ENCODE measurements around the gene RBM11. TPM values are rescaled to one million over a fixed set of nuclear protein-coding genes. Genes with fewer than 3 reads are reported as not detected.

Gene RBM11
- polyA plus RNA-seq, 1 of the 3 experiments (the other 2 are of a cell fraction) = not detected

DNA sequence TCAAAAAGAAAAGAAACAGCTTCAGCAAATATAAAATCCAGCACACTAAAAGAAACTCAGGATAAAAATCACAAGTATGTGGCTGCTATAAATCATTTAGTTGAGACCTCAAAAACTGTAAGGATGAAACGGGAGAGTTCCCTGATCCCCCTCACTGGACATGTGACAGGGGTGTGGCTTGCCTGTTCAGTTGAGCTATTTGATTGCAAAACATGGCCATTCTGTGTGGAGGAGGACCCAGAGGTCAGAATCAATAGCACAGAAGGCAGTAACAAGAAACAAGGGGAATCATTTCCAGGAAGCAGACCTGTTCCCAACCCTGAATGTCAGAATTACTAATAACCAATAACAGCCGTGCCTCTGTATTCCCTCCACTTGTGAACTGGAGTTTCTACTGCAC lies 27.9 kb downstream of the RBM11 start:
- POLR2A ChIA-PET = no interaction called here
- H3K4me3 ChIP-seq (ENCODE audit: low read depth in 2 of 2, low read length in 1 of 2) = no peak overlapping the region
- DNase-seq = no peak
- no peak overlapping the region for H3K27ac ChIP-seq (ENCODE audit: low read depth in 2 of 2, low read length in 1 of 2)
- no peaks in the 10 kb centered on the region for H3K79me2 ChIP-seq (ENCODE audit: insufficient read depth)
- no peak overlapping the region for H2AFZ ChIP-seq (ENCODE audit: low read depth)
- TF ChIP-seq GABPA (IDR thresholded peaks at IDR 0.05; ENCODE audit: low read depth) = no peak
- no peak for TF ChIP-seq POLR2AphosphoS5 (IDR thresholded peaks at IDR 0.05; ENCODE audit: low read depth, low read length)
- no peak for TF ChIP-seq TEAD4 (IDR thresholded peaks at IDR 0.05; ENCODE audit: borderline replicate concordance, insufficient read depth)
- no peak for TF ChIP-seq MXI1 (IDR thresholded peaks at IDR 0.05; ENCODE audit: low read depth, low read length)
- TF ChIP-seq, protein P1, sequence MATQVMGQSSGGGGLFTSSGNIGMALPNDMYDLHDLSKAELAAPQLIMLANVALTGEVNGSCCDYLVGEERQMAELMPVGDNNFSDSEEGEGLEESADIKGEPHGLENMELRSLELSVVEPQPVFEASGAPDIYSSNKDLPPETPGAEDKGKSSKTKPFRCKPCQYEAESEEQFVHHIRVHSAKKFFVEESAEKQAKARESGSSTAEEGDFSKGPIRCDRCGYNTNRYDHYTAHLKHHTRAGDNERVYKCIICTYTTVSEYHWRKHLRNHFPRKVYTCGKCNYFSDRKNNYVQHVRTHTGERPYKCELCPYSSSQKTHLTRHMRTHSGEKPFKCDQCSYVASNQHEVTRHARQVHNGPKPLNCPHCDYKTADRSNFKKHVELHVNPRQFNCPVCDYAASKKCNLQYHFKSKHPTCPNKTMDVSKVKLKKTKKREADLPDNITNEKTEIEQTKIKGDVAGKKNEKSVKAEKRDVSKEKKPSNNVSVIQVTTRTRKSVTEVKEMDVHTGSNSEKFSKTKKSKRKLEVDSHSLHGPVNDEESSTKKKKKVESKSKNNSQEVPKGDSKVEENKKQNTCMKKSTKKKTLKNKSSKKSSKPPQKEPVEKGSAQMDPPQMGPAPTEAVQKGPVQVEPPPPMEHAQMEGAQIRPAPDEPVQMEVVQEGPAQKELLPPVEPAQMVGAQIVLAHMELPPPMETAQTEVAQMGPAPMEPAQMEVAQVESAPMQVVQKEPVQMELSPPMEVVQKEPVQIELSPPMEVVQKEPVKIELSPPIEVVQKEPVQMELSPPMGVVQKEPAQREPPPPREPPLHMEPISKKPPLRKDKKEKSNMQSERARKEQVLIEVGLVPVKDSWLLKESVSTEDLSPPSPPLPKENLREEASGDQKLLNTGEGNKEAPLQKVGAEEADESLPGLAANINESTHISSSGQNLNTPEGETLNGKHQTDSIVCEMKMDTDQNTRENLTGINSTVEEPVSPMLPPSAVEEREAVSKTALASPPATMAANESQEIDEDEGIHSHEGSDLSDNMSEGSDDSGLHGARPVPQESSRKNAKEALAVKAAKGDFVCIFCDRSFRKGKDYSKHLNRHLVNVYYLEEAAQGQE (IDR thresholded peaks at IDR 0.05; ENCODE audit: low read depth, low read length) = no peak
- TF ChIP-seq TCF12 (IDR thresholded peaks at IDR 0.05) = no peak
- TF ChIP-seq, protein P2, sequence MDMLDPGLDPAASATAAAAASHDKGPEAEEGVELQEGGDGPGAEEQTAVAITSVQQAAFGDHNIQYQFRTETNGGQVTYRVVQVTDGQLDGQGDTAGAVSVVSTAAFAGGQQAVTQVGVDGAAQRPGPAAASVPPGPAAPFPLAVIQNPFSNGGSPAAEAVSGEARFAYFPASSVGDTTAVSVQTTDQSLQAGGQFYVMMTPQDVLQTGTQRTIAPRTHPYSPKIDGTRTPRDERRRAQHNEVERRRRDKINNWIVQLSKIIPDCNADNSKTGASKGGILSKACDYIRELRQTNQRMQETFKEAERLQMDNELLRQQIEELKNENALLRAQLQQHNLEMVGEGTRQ (IDR thresholded peaks at IDR 0.05; ENCODE audit: borderline replicate concordance, low read depth, low read length) = no peak
- TF ChIP-seq JUND (IDR thresholded peaks at IDR 0.05) = no peak
- TF ChIP-seq, protein P3, sequence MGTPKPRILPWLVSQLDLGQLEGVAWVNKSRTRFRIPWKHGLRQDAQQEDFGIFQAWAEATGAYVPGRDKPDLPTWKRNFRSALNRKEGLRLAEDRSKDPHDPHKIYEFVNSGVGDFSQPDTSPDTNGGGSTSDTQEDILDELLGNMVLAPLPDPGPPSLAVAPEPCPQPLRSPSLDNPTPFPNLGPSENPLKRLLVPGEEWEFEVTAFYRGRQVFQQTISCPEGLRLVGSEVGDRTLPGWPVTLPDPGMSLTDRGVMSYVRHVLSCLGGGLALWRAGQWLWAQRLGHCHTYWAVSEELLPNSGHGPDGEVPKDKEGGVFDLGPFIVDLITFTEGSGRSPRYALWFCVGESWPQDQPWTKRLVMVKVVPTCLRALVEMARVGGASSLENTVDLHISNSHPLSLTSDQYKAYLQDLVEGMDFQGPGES (IDR thresholded peaks at IDR 0.05; ENCODE audit: low read depth, low read length) = no peak
- TF ChIP-seq SIN3A (IDR thresholded peaks at IDR 0.05; ENCODE audit: borderline replicate concordance, low read depth, low read length) = no peak
- no peak for TF ChIP-seq ELF1 (IDR thresholded peaks at IDR 0.05)
- CTCF ChIA-PET = interaction anchor here (1.2 to 3.9 kb wide), 3 partner anchors 10 to 15 kb away, joined by 3 to 25 read pairs (median 4); no protein-coding TSS in a partner anchor
- H3K27me3 ChIP-seq (ENCODE audit: insufficient read depth) = no peaks in the 10 kb centered on the region
- no peaks in the 10 kb centered on the region for H3K9me3 ChIP-seq
- no peaks in the 10 kb centered on the region for H3F3A ChIP-seq (replicated peaks; ENCODE audit: insufficient read depth)
- no peaks in the 10 kb centered on the region for H3K36me3 ChIP-seq (replicated peaks in 1 of 2; ENCODE audit: control insufficient read depth in 1 of 2, insufficient read depth in 2 of 2, low read length in 1 of 2)
- WGBS (ENCODE audit: low lambda C conversion rate) = 0% methylated on average over 2 of the region's 2 CpGs
- no peak overlapping the region for H3K9ac ChIP-seq
- H4K20me1 ChIP-seq (ENCODE audit: insufficient read depth) = no peaks in the 10 kb centered on the region
- H3K4me1 ChIP-seq (ENCODE audit: control insufficient read depth in 1 of 2, insufficient read depth in 2 of 2, low read depth in 1 of 2, low read length in 1 of 2) = peaks cover 0 to 5% of the 10 kb centered on the region in 2 experiments; a peak in 1 of 4 replicates
- H3K9me2 ChIP-seq = no peaks in the 10 kb centered on the region
- no peak overlapping the region for H3K4me2 ChIP-seq

DNA sequence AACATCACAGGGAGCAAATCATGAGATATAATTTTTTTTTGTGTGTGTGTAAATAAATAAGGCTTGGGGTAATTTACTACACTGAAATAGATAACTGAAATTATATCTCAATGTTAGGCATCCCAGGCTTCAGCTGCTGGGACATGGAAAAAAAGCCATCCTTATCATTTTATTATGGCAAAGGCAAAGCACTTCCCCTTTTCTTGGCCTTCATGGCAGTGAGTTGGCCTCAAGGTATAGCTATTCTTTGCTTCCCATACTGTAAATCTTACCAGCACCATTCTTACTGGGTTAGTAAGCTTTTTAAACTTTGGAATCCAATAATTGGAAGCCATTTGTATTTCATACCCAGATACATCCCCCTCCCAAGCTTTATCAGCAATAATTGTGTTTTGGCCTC lies 29.0 kb downstream of the RBM11 start:
- POLR2A ChIA-PET = no interaction called here
- CTCF ChIA-PET = interaction anchor here (0.8 to 3.9 kb wide), 2 partner anchors 9 to 12 kb away, joined by 3 to 25 read pairs; no protein-coding TSS in a partner anchor

More for the DNA sequence above, 29.0 kb downstream of the RBM11 start:
- Histone ChIP-seq H3K9me2 (no peaks in the 10 kb centered on the region), H3K4me1 (ENCODE audit: control insufficient read depth in 1 of 2, insufficient read depth in 2 of 2, low read depth in 1 of 2, low read length in 1 of 2) (peaks cover 0 to under 1% of the 10 kb centered on the region in 2 experiments; a peak in 1 of 4 replicates), H3K9ac (no peak overlapping the region), H3K27ac (ENCODE audit: low read depth in 2 of 2, low read length in 1 of 2) (no peak overlapping the region), H2AFZ (ENCODE audit: low read depth) (no peak overlapping the region), H3F3A (replicated peaks; ENCODE audit: insufficient read depth) (no peaks in the 10 kb centered on the region), H3K9me3 (no peaks in the 10 kb centered on the region), H3K4me3 (ENCODE audit: low read depth in 2 of 2, low read length in 1 of 2) (no peak overlapping the region), H3K79me2 (ENCODE audit: insufficient read depth) (no peaks in the 10 kb centered on the region), H4K20me1 (ENCODE audit: insufficient read depth) (no peaks in the 10 kb centered on the region), H3K36me3 (replicated peaks in 1 of 2; ENCODE audit: control insufficient read depth in 1 of 2, insufficient read depth in 2 of 2, low read length in 1 of 2) (no peaks in the 10 kb centered on the region), H3K4me2 (no peak overlapping the region), H3K27me3 (ENCODE audit: insufficient read depth) (no peaks in the 10 kb centered on the region)
- no peak for DNase-seq
- TF ChIP-seq TEAD4 (IDR thresholded peaks at IDR 0.05; ENCODE audit: borderline replicate concordance, insufficient read depth) (no peak), MEF2A (IDR thresholded peaks at IDR 0.05; ENCODE audit: borderline replicate concordance, low read depth) (no peak), NFIC (IDR thresholded peaks at IDR 0.05; ENCODE audit: borderline replicate concordance) (no peak)
- TF ChIP-seq, protein P1 (IDR thresholded peaks at IDR 0.05; ENCODE audit: low read depth, low read length) = no peak
- TF ChIP-seq, protein P2 (IDR thresholded peaks at IDR 0.05; ENCODE audit: borderline replicate concordance, low read depth, low read length) = no peak
- TF ChIP-seq, protein P4, sequence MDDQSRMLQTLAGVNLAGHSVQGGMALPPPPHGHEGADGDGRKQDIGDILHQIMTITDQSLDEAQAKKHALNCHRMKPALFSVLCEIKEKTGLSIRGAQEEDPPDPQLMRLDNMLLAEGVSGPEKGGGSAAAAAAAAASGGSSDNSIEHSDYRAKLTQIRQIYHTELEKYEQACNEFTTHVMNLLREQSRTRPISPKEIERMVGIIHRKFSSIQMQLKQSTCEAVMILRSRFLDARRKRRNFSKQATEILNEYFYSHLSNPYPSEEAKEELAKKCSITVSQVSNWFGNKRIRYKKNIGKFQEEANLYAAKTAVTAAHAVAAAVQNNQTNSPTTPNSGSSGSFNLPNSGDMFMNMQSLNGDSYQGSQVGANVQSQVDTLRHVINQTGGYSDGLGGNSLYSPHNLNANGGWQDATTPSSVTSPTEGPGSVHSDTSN (IDR thresholded peaks at IDR 0.05) = no peak
